PFSK-1 (cell line): ENCODE data around the gene KLHDC4.

Experiments
- FOXP2 ChIP-seq: optimal IDR thresholded peaks from 2 replicates; pipeline ENCODE3; 2011; ENCODE audit warnings: borderline replicate concordance, control low read depth, inconsistent platforms; ENCODE audit not compliant: insufficient read depth; ENCODE audit errors: extremely low read length, extremely low read depth
- POLR2AphosphoS5 ChIP-seq: IDR thresholded peaks from 2 replicates; pipeline ENCODE4 v1.6.1; 2012; ENCODE audit warnings: low read depth, mild to moderate bottlenecking, control low read depth, low read length, moderate library complexity
- SIN3A ChIP-seq: IDR thresholded peaks from 2 replicates; pipeline ENCODE4 v1.6.1; 2012; ENCODE audit warnings: mild to moderate bottlenecking, low read length, moderate library complexity, borderline replicate concordance; ENCODE audit not compliant: insufficient read depth
- TAF1 ChIP-seq: IDR thresholded peaks from 2 replicates; pipeline ENCODE4 v1.6.1; 2012; ENCODE audit warnings: low read length, control low read depth, borderline replicate concordance; ENCODE audit not compliant: insufficient read depth
- TF ChIP-seq, protein P1 (sequence below), 2 experiments: IDR thresholded peaks; 2 replicates each; pipeline versions ENCODE4 v1.6.1 to v1.8.0; 2011 to 2012; ENCODE audit warnings: low read depth in 2 of 2, low read length in 2 of 2, control low read depth in 1 of 2, inconsistent platforms in 1 of 2, mild to moderate bottlenecking in 1 of 2, moderate library complexity in 1 of 2; ENCODE audit not compliant: insufficient read depth in 1 of 2

The KLHDC4 gene

DNA sequence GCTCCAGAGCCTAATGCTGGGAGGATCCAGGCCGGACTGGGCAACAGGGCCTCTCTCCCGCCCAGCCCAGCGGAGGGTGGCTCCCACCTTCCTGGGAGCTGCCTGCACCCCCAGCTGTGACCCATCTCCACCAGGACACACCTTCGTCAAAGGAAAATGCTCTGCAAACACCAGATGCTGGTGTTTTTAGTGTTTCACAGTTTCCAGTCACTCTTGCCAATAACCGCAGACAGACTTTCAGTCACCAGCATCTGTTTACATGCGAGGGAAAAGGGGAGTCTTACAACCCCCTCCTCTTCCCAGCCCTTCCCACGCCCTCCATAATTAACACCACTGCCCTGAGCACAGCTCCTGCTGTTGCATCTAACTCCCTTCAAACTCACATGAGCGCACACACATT lies 25.3 kb downstream of the KLHDC4 start:
- TF ChIP-seq SIN3A, result no peak
- TF ChIP-seq TAF1, result no peak
- no peak for TF ChIP-seq POLR2AphosphoS5
- no peak for TF ChIP-seq FOXP2
- TF ChIP-seq, protein P1, sequence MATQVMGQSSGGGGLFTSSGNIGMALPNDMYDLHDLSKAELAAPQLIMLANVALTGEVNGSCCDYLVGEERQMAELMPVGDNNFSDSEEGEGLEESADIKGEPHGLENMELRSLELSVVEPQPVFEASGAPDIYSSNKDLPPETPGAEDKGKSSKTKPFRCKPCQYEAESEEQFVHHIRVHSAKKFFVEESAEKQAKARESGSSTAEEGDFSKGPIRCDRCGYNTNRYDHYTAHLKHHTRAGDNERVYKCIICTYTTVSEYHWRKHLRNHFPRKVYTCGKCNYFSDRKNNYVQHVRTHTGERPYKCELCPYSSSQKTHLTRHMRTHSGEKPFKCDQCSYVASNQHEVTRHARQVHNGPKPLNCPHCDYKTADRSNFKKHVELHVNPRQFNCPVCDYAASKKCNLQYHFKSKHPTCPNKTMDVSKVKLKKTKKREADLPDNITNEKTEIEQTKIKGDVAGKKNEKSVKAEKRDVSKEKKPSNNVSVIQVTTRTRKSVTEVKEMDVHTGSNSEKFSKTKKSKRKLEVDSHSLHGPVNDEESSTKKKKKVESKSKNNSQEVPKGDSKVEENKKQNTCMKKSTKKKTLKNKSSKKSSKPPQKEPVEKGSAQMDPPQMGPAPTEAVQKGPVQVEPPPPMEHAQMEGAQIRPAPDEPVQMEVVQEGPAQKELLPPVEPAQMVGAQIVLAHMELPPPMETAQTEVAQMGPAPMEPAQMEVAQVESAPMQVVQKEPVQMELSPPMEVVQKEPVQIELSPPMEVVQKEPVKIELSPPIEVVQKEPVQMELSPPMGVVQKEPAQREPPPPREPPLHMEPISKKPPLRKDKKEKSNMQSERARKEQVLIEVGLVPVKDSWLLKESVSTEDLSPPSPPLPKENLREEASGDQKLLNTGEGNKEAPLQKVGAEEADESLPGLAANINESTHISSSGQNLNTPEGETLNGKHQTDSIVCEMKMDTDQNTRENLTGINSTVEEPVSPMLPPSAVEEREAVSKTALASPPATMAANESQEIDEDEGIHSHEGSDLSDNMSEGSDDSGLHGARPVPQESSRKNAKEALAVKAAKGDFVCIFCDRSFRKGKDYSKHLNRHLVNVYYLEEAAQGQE (IDR thresholded peaks at IDR 0.05; ENCODE audit: insufficient read depth in 1 of 2, low read depth in 2 of 2, low read length in 2 of 2), result no peak

DNA sequence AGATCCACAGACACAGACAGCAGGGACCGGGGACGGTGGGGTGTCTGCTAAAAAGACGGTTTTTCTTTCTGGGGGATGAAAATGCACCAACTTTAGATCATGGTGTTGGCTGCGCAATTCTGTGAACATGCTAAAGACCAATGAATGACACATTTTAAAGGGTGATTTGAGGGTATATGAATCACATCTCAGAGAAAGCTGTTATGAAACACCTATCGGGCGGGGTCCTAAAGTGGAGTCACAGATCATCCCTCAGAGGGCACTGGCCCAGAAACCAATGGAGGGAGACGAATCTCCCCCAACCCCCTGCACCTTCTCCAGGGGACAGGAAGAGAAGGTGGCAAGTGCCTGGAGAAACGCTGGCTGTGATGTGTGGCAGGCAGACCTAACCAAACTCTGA lies 26.0 kb downstream of the KLHDC4 start:
- no peak for TF ChIP-seq SIN3A

DNA sequence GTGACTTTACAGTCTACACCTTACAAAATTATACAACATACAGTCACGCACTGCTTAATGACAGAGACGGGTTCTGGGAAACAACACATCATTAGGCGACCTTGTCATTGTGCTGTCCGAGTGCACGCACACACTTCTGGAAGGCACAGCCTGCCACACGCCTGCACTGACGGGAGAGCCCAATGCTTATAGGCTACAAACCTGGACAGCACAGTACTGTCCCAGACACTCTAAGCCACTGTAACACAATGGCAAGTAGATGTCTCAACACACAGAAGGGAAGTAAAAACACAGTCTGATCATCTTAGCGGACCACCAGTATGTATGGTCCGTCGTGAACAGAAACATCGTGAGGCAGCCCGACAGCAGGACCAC lies 29.8 kb downstream of the KLHDC4 start:
- TF ChIP-seq TAF1 (no peak), POLR2AphosphoS5 (no peak), SIN3A (no peak), FOXP2 (no peak)
- TF ChIP-seq, protein P1 (IDR thresholded peaks at IDR 0.05; ENCODE audit: insufficient read depth in 1 of 2, low read depth in 2 of 2, low read length in 2 of 2), result no peak

DNA sequence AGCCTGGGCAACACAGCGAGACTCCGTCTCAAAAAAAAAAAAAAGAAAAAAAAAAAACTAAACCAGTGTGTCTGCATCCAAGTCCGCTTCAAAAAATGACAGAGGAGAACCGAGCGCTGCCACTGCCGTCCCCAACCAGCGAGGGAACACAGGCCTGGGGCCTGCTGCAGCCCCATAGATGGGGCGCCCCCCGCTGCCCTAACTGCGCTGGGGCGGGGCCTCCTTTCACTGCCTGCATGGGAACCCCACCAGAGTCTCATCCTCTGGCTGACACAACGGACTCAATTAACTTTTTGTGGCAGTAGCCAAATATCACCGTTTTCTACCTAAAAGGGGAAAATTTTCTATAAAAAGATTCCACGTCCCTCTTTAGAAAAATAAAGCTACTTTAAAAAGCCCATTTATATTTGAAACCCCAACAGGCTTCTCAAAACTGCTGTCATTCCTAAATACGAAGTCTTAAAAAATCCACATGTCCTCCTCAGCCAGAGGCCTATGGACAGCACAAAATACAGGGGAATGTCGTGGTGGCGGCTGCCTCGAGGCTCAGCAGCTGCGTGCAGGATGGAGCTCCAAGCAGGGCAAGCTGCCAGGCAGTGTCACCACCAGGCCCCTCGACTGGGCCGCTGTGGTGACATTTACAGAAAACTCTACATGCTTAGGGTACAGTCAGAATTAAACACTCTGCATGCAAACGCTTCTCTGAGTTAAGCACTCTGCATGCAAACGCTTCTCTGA lies 30.3 kb downstream of the KLHDC4 start:
- no peak for TF ChIP-seq FOXP2
- TF ChIP-seq, protein P1 (IDR thresholded peaks at IDR 0.05; ENCODE audit: insufficient read depth in 1 of 2, low read depth in 2 of 2, low read length in 2 of 2), result no peak
- no peak for TF ChIP-seq SIN3A
- no peak for TF ChIP-seq POLR2AphosphoS5
- no peak for TF ChIP-seq TAF1

DNA sequence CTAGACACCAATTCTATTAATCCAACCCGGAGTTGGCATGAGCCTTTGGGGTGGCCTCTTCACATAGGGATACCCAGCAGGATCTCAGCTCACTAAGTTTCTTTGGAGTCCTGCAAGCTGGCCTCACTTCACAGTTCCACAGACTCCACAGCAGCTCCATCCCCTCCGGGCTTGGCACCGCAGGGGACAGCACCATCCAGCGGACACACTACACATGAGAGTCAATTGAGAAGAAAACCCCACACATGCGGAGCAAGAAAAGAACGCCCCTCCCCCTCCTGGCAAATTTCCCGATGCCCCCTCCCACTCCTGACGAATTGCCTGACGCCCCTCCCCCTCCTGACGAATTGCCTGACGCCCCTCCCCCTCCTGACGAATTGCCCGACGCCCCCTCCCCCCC lies 31.1 kb downstream of the KLHDC4 start:
- no peak for TF ChIP-seq SIN3A
- TF ChIP-seq POLR2AphosphoS5, result no peak
- TF ChIP-seq FOXP2, result no peak
- TF ChIP-seq TAF1, result no peak
- TF ChIP-seq, protein P1 (IDR thresholded peaks at IDR 0.05; ENCODE audit: insufficient read depth in 1 of 2, low read depth in 2 of 2, low read length in 2 of 2), result no peak
